Measurements from ENCODE around the gene ITGA8.

DNA sequence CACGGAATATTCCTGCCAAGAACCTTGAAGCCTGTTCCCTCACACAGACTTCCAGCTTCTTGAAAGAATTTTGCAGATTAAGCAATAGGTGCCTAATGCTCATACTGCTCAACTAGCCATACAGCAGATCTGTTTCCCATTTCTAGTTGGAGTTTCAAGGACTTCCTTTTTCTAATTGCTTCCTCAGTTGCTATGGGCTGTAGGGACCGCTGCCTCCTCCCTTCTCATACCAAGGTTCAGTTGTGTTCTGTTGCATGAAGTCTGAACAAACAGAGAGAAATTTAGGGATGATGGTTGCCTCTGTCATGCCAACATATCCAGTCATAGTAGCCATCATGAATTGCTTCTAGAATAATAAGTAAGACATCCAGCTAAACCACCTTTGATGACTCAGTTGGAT lies 6.8 kb downstream of the ITGA8 start:
- TF ChIP-seq CTCF (IDR thresholded peaks at IDR 0.05) (no peak), POLR2A (IDR thresholded peaks at IDR 0.05) (no peak), EP300 (IDR thresholded peaks at IDR 0.05) (no peak), POLR2AphosphoS5 (IDR thresholded peaks at IDR 0.05) (no peak)
